GM21529 (cell line): ENCODE data around the gene SMURF2.

Experiments
- ATAC-seq: cut with Tn5 transposase; IDR thresholded peaks from one replicate; pipeline ENCODE4 v1.9.1; 2021; ENCODE audit not compliant: unreplicated experiment

Gene SMURF2

DNA sequence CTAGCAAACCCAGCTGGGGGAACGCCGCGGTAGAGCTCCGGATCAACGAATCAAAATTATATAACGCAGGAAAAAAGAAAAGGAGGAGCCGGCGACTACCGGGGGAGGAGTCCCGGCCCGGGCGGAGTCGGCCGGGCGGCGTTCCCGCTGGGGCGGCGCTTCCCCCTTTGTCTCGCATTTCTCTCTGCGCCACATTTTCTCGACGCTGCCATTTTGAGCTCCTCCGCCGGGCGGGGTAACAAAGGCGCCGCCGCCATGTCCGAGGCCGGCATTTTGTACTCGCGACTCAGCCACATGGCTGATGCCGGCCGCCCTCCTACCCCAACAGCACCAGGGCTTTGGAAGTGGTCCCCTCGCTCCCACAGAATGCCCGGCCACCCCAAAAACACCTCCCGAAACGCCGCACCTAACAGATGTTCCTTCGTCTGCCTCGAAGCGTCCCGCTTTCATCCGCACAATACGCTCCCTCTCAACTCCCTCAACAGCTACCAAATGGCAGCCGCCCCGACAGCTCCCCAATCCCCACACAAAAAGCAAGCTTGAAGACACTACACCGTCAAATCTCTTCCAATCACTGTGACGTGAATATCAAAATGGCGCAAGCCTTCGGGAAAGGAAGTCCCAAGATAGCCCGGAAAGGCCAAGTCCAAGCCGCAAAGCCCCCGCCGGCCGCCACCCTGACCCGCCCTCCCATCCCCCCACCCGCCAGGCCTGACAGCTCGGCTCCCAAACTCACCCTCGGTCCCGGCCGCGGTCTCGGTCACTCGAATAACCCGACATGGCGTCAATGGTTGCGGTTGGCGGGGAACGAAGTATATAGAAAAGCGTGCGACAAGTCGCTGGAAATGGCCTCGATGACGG lies 156.5 kb downstream of the SMURF2 start:
- no peak for ATAC-seq

- no peak for ATAC-seq
These were observed 157.3 kb downstream of the SMURF2 start for GRCh38 chr17:64504769-64505339.

DNA sequence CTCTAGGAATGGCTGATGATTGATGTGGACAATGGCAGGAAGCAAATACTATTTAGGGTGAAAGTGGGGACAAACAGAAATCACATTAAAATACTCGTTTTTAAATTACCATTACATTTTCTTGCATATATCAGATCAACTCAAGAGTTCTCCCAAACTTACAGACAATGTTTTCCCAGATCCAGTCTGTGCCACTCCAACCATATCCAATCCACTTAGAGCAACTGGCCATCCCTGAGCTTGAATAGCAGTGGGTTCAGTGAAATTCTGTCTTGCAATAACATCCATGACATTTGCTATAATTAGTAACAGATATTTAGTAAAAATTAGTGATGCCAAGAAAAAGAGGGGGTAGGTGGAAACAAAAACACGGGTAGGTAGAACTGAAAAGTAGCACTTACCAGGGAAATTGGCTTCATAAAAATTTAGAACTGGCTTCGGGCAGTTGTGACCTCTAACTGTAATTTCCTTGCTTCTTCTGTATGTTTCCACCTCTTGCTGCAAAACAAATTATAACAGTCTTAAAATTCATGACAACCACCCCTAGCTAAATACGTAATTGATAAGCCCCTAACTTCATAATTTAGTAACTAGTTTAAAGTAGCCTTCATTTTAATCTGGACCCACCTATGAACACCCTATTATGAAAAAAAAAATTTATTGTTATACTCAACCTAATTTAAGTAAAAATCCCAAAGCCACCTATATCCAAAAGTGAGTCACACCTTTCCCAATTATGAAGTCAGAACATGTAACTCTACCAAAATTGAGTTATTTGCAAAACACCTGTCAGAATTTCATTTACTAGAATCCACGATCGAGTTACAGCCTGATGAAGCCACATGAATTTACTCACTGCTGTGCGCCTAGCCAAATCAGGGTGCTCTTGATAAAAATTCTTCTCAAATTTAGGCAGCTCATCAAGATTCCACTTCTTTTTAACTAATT lies 158.0 kb downstream of the SMURF2 start:
- ATAC-seq, result no peak

DNA sequence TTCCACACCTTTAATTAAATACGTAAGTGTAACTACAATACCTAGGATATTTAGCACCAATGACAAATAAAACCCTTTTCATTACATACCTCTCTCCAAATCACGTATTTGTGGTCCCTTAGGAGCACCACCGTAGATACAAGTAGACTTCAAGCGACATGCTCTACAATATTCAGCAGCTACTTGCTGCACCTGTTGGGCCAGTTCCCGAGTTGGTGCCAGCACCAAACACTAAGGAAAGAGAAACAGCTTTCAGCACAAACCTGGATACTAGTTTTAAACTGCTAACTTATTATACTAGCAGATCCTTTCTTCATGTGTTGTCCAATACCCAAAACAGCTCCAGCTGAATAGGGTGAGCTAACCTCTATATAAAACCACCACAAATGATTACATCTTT lies 158.8 kb downstream of the SMURF2 start:
- ATAC-seq, result no peak

- no peak for ATAC-seq
These were observed 159.3 kb downstream of the SMURF2 start for GRCh38 chr17:64502809-64503208.

DNA sequence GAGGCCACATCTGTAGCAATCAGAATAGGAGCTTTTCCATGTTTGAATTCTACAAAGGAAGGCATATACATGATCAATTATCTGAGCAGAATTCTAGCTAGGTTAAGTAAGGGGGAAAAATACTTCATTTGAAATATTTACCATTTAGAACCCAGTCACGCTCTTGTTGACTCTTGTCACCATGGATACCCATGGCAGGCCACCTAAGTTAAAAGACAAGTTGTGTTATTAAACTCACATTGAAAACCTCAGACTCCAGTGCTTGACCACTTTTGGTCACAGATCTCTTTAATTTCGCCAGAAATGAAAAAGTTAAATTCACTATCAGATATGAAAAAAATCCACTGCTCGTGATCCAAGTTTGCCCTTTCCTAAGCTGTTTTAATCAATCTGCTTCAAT lies 160.1 kb downstream of the SMURF2 start:
- ATAC-seq, result no peak

GRCh38 chr17:64500862-64501765 lies 161.0 kb downstream of the SMURF2 start:
- ATAC-seq, result no peak

DNA sequence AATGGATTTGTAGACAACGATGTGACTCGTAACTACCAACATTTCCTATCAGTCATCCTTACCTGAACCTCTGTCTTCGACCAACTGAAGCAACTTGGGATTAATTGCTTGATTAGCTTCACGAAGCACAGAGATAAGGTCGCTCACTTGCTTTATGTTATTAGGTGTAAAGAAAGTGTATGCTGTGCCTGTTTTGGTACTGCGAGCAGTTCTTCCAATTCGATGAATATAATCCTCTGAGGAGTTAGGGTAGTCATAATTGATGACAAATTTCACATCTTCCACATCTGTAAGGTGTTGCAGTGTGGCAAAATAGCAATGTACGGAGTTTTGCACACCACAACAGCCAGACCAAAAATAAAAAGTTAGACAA lies 161.6 kb downstream of the SMURF2 start:
- ATAC-seq, result no peak

GRCh38 chr17:64499805-64500486 lies 162.2 kb downstream of the SMURF2 start:
- no peak for ATAC-seq

- no peak for ATAC-seq
These were observed 163.6 kb downstream of the SMURF2 start for GRCh38 chr17:64498308-64499203.

DNA sequence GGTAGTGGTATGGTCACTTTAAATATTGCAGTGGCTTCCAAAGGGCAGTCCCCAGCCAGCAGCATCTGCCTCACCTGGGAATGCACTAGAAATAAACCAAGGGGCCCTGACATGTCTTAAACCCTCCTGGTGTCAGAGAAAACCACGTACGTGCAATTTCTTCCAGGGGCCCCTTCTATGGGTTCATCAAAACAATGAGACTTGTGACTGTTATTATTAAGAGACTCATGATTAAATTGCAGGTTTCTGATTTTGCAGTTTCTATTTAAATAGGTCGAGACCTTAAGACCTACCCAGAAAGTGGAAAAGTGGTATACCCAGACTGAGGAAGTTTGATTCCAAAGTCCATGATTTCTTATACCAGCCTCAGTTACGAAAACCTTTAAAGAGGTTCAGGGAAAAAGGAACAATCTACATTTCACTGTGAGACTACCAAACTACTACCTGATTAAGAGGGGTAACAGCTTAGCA lies 164.5 kb downstream of the SMURF2 start:
- ATAC-seq, result no peak

DNA sequence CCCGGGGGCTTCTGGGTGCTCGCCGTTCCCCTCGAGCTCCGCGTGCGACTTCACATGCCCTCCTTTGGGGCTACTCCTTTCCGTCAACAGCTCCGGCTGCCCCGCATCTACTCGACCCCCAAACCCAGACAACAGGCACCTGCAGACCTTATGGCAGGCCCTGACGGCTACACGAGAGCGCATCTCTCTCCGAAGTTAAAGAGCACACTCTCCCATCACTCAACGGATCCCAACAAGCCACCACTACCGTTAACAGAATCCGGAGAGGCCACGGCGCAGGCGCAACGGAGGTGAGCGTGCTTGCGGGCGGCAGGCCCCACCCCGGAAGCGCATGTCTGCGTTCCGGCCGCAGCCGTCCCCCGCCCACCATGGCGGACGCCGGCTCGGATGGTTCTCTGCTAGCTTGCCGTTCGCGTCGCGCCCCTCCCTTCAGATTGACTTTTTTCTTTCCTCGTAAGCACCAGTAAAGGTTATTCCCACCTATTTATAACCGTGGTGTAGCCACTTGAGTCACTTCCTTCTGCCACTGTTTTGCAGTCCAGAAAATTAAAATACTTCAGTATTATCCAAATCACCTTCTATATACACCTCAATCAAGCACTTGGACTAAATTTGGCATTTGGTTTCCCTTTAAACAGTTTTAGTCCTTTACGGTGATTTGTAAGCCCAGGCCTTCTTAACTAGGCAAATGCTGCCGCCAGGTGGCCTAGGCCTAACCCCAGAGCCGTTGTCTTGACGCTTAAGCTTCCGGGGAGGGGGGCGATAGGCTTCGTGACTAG lies 165.1 kb downstream of the SMURF2 start, which contains the start of gene POLG2:
Gene POLG2, minus strand, starts transcription at position 269 of the 779 bp plus-strand sequence. Its CDS starts 86 bp downstream, at position 183.
- peak; percentile 80 for ATAC-seq

DNA sequence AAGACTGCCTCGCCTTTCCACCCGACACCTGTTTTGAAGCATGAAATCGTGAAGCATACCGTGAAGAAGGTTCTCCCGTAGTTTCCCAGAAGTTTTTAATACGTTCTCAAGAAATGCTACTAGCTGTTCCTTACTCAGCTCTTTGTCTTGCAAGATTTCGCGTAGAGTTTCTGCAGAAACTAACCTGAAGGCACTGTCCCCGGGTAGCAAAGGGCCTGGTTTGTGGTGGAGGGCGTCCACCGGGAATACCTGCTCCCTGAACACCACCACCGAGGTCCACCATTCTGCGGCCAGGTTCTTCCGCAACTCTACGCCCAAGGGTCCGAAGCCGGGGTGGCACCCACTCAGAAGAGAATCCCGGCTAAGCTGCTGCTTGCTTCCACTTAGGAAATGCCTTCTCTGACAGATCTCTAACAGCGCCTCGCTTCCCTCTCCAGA lies 165.7 kb downstream of the SMURF2 start:
- no peak for ATAC-seq
